Suprapubic skin (tissue), 4 donors: ENCODE results near the gene HRCT1. TPM values are rescaled to one million over a fixed set of nuclear protein-coding genes. Genes with fewer than 3 reads are reported as not detected.
"Not testable (repeated sequence)": the region's sequence is repeated elsewhere in the genome, so short reads cannot be mapped to it uniquely, and the experiment has no call there.

Experiments
- DNase-seq, 2 donors: peaks; one replicate each; pipeline ENCODE4 v3.0.0-alpha.2; 2019; ENCODE audit warnings: low spot score in 2 of 2
- H3K27ac ChIP-seq: fragments of 200-600 bp; sonication (generic); one replicate; pipeline ENCODE4 v1.5.1; 2019
- H3K27me3 ChIP-seq: fragments of 200-600 bp; sonication (generic); one replicate; pipeline ENCODE4 v1.5.1; 2019
- H3K36me3 ChIP-seq: fragments of 200-600 bp; sonication (generic); one replicate; pipeline ENCODE4 v1.5.1; 2019
- H3K4me1 ChIP-seq: fragments of 200-600 bp; sonication (generic); one replicate; pipeline ENCODE4 v1.5.1; 2019
- H3K4me3 ChIP-seq: fragments of 200-600 bp; sonication (generic); one replicate; pipeline ENCODE4 v1.5.1; 2019; ENCODE audit warnings: mild to moderate bottlenecking
- H3K9me3 ChIP-seq: fragments of 200-600 bp; sonication (generic); one replicate; pipeline ENCODE4 v1.5.1; 2019
- CTCF ChIP-seq, 2 donors: fragments of 200-600 bp in 1 of 2; fragments of 450-650 bp in 1 of 2; sonication (generic) in 1 of 2; IDR thresholded peaks; one replicate each; pipeline ENCODE4 v1.5.1; 2016 to 2019; ENCODE audit warnings: antibody characterized with exemption in 2 of 2, mild to moderate bottlenecking in 1 of 2, moderate library complexity in 1 of 2
- EP300 ChIP-seq: sonication (generic); formaldehyde crosslinking; IDR thresholded peaks from one replicate; pipeline ENCODE4 v1.6.1; 2017; ENCODE audit warnings: antibody characterized with exemption
- POLR2A ChIP-seq, 2 donors: fragments of 450-650 bp; IDR thresholded peaks; one replicate each; pipeline ENCODE4 v1.6.1; 2017; ENCODE audit warnings: antibody characterized with exemption in 2 of 2, mild to moderate bottlenecking in 2 of 2, moderate library complexity in 2 of 2
- POLR2AphosphoS5 ChIP-seq, 3 donors: sonication (generic); formaldehyde crosslinking; IDR thresholded peaks; one replicate each; pipeline ENCODE4 v1.6.1; 2017; ENCODE audit warnings: antibody characterized with exemption in 3 of 3
- WGBS: methylation state at CpG from one replicate; pipeline ENCODE4 v1.1.5; 2018; 5-methylcytosine and 5-hydroxymethylcytosine counted together
- total RNA-seq, 4 donors: library from RNA; depleted of rRNA; stranded (reverse); fragments of >200 nt; gene quantifications; one replicate each; pipeline ENCODE4 v1.1.0, GENCODE V29; 2016

Gene HRCT1
- total RNA-seq, 4 donors from 2014 or later, result 1.2 to 5.8 (median 2.9) TPM

DNA sequence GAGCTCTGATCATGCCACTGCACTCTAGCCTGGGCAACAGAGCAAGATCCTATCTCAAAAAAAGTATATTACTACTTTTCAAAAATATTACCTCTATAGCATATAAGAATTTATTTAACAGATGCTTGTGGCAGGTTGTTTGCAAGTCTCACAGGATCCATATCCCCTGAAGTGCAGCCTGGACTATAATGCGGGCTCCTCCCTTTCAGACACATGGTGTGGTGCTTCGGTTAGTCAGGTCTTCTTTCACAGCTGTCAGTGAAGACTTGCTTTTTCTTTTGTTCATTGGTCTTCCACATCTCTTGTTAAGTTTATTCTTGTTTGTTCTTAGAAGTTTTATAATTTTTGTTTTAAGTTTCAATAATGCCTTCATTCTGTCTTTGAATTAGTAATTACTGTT, 9.4 kb upstream of the HRCT1 start:
- no peak for TF ChIP-seq POLR2AphosphoS5 (IDR thresholded peaks at IDR 0.05)
- no peak for TF ChIP-seq EP300
- no peak for TF ChIP-seq POLR2A (IDR thresholded peaks at IDR 0.05)
- TF ChIP-seq CTCF (IDR thresholded peaks at IDR 0.05), result no peak
- 97% methylated on average over 2 of the region's 2 CpGs for WGBS
- no peak for DNase-seq
- no peak overlapping the region for H3K4me3 ChIP-seq
- H3K27ac ChIP-seq, result no peak overlapping the region
- H3K9me3 ChIP-seq, result no peaks in the 10 kb centered on the region
- H3K36me3 ChIP-seq, result no peaks in the 10 kb centered on the region
- no peaks in the 10 kb centered on the region for H3K4me1 ChIP-seq
- no peaks in the 10 kb centered on the region for H3K27me3 ChIP-seq

- H3K9me3 ChIP-seq, H3K4me3 ChIP-seq, H3K27me3 ChIP-seq, DNase-seq, H3K4me1 ChIP-seq, H3K27ac ChIP-seq, H3K36me3 ChIP-seq: not testable (repeated sequence)
- WGBS, result 92% methylated on average over 7 of the region's 7 CpGs
These were observed 8.5 kb upstream of the HRCT1 start for GRCh38 chr9:35897376-35898099.

DNA sequence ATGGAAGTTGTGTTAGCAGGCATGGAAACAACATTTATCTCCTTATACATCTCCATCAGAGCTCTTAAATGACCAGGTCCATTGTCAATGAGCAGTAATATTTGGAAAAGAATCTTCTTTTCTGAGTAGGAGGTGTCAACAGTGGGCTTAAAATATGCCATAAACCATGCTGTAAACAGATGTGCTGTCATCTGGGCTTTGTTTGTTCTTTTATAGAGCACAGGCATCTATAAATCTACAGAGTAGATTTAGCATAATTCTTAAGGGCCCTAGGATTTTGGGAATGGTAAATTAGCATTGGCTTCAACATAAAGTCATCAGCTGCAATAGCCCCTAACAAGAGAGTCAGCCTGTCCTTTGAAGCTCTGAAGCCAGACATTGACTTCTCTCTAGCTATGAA, 7.7 kb upstream of the HRCT1 start:
- Histone ChIP-seq H3K27me3 (peaks cover 3% of the 10 kb centered on the region), H3K9me3 (no peaks in the 10 kb centered on the region), H3K36me3 (no peaks in the 10 kb centered on the region), H3K27ac (no peak overlapping the region), H3K4me1 (peaks cover 3% of the 10 kb centered on the region), H3K4me3 (no peak overlapping the region)
- no peak for DNase-seq
- TF ChIP-seq CTCF (IDR thresholded peaks at IDR 0.05), result no peak
- no peak for TF ChIP-seq POLR2AphosphoS5 (IDR thresholded peaks at IDR 0.05)
- TF ChIP-seq EP300, result no peak
- TF ChIP-seq POLR2A (IDR thresholded peaks at IDR 0.05), result no peak

DNA sequence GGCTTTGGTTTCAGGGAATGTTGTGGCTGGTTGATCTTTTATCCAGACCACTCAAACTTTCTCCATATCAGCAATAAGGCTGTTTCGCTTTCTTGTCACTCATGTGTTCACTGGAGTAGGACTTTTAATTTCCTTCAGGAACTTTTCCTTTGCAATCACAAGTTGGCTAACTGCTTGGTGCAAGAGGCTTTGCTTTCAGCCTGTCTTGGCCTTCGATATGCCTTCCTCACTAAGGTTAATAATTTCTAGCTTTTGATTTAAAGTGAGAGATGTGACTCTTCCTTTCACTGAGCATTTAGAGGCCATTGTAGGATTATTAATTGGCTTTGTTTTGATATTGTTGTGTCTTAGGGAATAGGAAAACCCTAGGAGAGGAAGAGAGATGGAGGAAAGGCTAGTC, 7.0 kb upstream of the HRCT1 start:
- peaks cover 3% of the 10 kb centered on the region for H3K27me3 ChIP-seq
- 85% methylated on average over 2 of the region's 2 CpGs for WGBS
- H3K27ac ChIP-seq, result no peak overlapping the region
- no peak for DNase-seq
- no peak overlapping the region for H3K4me3 ChIP-seq
- H3K9me3 ChIP-seq, result no peaks in the 10 kb centered on the region
- TF ChIP-seq POLR2A (IDR thresholded peaks at IDR 0.05) (no peak), EP300 (no peak), CTCF (IDR thresholded peaks at IDR 0.05) (no peak), POLR2AphosphoS5 (IDR thresholded peaks at IDR 0.05) (no peak)
- H3K36me3 ChIP-seq, result no peaks in the 10 kb centered on the region
- H3K4me1 ChIP-seq, result peaks cover 6% of the 10 kb centered on the region

DNA sequence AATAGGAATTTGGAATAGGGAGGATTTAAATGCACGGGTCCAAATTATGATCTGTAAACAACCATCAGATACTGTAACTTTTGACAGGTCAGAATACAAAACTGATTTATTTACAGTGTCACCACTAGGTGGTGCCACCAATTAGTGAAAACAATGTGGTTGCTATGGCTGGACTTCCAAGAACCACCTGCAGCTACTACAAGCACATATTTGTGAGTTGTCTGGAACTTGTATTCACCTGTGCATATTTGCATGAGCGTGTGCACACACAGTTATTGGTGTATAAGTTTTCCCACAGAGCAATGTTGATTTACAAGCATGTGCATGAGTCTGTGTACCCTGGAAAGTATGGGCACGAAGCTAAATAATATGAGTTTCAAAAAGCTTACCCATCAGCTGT, 3.0 kb upstream of the HRCT1 start:
- WGBS, result 25% methylated on average over 3 of the region's 3 CpGs
- peaks cover 45% of the 10 kb centered on the region for H3K4me1 ChIP-seq
- no peak overlapping the region for H3K27ac ChIP-seq
- TF ChIP-seq POLR2AphosphoS5 (IDR thresholded peaks at IDR 0.05), result no peak
- TF ChIP-seq CTCF (IDR thresholded peaks at IDR 0.05), result peak; percentile 51 to 76
- H3K36me3 ChIP-seq, result no peaks in the 10 kb centered on the region
- no peak overlapping the region for H3K4me3 ChIP-seq
- H3K27me3 ChIP-seq, result peaks cover 3% of the 10 kb centered on the region
- H3K9me3 ChIP-seq, result no peaks in the 10 kb centered on the region
- DNase-seq, result no peak

DNA sequence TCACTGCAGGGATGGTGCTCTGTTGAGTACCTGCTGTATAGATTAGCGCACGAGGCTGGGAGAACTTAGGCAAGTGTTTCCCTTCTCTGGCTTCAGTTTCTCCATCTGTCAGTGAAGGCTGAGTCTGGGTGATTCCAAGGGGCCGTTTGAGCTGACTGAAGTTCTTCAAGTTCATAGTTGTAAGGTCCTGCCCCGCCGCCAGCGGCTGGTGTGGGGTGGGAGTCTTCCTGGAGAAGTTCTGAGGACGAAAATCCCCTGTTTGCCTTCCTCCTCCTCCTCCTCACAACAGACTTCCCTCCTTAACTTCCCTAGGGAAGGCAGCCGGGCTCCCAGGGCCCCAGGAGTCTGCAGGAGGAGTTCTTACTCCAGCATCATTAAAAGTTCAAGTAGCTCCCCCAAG, 1.7 kb upstream of the HRCT1 start:
- no peak for TF ChIP-seq POLR2AphosphoS5 (IDR thresholded peaks at IDR 0.05)

More for the DNA sequence above, 1.7 kb upstream of the HRCT1 start:
- H3K4me3 ChIP-seq, result no peak overlapping the region
- H3K27me3 ChIP-seq, result peaks cover 3% of the 10 kb centered on the region
- H3K9me3 ChIP-seq, result no peaks in the 10 kb centered on the region
- H3K36me3 ChIP-seq, result no peaks in the 10 kb centered on the region
- peaks cover 57% of the 10 kb centered on the region for H3K4me1 ChIP-seq
- WGBS, result 83% methylated on average over 8 of the region's 8 CpGs
- no peak overlapping the region for H3K27ac ChIP-seq
- DNase-seq, result no peak
